Stimulated activated CD8-positive, alpha-beta memory T cell treated with anti-CD3 and anti-CD28 coated beads, Interleukin-12 subunit alpha, Interleukin-12 subunit beta, amount 100 ng/mL, for 24 hours (primary cell): ENCODE measurements around the gene GNAS-AS1.

Experiments used
- DNase-seq: peaks from one replicate; pipeline ENCODE4 v3.0.0-alpha.2; 2020; ENCODE audit errors: extremely low read depth

The GNAS-AS1 gene

DNA sequence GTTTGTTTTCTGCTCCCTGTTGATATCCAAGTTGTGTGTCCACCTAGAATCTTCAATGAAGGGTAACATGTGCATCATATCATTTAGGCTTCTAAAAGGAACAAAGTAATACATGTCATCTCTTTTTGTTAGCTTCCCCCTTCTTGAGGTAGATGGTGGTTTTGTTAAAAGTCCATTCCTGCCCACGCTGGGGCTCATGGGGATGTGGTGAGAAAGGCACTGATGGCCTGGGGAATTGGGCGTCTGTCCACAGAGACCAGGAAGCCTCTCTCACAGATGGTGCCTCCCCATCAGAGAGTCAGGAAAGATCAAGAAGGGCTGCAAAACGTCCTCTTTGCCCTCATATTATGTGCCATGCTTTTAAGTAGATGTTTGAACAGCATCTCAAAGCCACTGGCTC lies 34.3 kb upstream of the GNAS-AS1 start:
- no peak for DNase-seq

DNA sequence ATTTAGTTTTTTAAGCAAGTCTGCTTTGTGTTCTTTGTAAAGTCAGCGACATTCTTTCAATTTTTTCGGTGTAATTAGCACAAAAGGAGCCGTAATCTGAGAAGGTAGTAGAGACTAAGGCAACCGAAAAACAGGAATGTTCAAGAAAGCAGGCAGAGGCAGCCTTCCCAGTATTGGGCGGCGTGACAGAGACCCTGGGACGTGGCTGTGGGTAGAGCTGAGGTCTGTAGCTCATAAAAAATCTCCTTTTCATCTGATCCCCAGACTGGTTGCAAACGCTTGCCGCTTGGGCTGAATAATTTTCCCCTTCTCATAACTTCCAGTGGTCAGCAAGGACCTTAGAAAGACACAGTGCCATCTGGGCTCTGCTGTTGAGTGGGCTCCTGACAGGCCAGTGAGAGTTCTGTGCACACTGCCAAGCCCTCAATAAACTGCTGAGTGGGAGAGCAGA lies 32.6 kb upstream of the GNAS-AS1 start:
- DNase-seq: no peak

DNA sequence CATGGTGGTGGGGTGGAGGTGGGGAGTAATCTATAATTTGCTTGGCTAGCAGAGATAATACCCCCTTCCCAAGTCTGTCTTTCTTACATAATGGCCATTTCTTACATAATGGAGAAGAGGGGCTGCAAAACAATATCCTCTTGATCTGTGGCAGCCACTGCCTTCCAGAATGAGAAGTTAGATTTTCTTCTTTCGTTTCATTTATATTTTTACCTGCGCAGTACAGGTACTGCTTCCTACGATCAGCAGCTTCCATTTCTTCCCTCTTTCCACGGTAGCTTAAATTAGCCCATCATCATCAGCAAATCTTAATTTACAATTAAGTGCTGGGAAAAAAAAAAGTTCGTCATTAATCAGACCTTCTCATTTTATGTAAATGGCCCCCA lies 32.0 kb upstream of the GNAS-AS1 start:
- DNase-seq: no peak

DNA sequence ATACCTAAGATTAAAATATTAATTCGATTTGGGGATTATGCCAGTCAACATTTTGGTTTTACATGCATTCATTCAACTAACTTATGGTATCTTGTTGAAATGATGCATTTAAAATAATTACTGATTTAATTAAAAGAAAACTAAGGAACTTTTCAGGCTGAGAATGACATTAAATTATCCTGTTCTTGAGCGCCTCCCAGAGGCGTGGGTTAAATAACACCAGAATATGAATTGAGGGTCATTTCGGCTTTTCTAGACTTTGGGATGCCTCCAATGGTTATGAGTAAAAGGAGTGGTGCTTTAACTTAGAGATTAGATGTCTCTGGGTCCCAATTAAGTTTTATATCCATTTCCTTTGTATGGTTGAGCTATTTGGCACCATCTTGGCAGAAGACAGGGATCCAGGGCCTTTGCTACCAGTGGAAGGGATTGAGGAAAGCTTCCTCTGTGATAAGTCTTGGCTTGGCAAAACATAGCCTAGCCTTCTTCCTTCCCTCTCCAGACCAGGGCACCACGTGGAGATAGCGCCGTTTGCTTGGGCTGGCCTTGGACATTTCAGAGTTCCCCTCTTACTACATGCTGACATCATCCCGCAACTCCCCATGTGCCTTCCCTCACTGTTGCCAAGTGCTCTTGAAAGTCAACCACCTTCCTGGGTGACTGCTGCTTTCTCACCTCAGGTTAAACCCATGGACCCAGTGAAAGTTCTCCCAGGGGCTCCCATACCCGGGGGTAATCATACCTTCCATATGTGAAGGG lies 30.5 kb upstream of the GNAS-AS1 start:
- DNase-seq: no peak

DNA sequence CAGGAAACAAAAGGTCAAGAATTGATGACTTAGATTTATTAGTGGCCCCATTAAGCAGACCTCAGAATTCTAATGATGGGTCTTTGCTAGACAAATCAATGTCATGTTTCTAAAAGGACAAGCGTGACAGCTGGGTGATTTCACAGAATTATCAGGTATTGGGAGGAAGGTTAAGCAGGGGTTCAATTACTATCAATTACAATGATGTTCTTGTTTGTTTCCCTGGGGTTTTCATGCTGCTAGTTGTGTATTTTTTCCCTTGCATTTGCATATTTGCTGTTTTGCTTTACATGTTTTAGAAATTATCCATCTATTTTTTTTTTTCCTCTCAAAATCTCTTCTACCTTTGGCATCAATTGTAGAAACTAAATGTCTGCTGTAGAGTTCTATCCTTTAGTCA lies 29.7 kb upstream of the GNAS-AS1 start:
- DNase-seq: no peak

- no peak for DNase-seq
Measured at GRCh38 chr20:58878399-58878798, 27.7 kb upstream of the GNAS-AS1 start.

- DNase-seq: no peak
Measured at GRCh38 chr20:58877976-58878360, 27.3 kb upstream of the GNAS-AS1 start.

GRCh38 chr20:58877050-58877975 lies 26.6 kb upstream of the GNAS-AS1 start:
- DNase-seq: no peak

- no peak for DNase-seq
Measured at GRCh38 chr20:58876437-58876836, 25.7 kb upstream of the GNAS-AS1 start.

DNA sequence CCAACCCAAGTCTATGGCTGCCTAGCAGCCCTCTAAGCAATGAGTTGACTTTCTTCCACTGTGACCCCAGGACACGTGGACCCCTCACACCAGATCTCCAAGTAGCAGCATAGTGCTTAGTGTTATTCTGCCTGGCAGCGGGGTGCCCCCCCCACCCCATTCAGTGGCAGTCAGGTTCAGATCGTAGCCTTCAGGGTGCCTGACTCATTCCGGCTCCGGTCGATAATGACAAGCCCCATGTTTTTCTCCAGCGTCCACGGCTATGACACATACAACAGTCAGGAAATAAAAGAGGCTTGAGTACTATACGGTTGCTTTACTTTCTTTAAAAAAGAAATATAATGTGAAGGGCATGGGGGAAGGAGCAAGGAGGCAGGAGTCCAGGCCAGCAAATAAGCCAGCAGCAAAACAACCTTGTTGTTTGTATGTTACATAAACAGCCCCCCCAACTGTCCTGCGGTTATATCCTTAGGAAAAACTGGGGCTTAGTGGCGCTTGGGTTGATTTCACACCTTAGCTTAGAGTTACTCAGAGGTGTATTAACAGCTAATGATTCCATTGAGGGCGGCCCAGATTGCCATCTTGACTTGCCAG lies 24.9 kb upstream of the GNAS-AS1 start:
- no peak for DNase-seq

DNA sequence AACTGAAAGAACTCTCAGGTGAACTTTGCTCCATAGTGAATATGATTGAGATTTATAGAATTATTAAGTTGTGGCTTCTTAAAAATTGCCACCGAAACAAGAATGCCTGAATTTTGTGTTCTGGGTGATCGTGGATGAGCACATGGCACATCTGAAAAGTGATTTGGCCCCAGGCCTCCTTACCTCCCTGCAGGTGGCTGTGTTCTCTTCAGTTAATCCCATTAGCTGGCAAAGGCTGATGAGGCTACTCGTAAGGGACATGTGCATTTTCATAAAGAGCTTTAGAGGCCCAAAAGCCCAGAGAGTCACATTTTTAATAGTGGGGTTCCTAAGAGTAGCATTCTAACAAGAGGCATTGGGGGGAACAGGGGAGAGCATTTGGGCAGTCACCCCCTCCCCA lies 24.4 kb upstream of the GNAS-AS1 start:
- DNase-seq: no peak

DNA sequence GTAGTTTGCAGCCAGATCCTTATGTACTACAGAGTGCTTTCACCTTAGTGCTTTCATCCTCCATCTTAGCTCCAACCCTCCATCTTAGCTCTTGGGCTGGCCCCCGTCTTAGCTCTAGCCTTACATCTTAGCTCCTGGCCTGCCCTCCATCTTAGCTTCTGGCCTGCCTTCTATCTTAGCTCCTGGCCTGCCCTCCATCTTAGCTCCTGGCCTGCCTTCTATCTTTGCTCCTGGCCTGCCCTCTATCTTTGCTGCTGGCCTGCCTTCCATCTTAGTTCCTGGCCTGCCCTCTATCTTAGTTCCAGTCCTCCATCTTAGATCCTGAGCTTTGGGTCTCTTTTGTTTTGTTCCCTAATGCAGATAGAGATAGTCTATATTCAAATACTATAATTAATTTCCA lies 23.8 kb upstream of the GNAS-AS1 start:
- no peak for DNase-seq

DNA sequence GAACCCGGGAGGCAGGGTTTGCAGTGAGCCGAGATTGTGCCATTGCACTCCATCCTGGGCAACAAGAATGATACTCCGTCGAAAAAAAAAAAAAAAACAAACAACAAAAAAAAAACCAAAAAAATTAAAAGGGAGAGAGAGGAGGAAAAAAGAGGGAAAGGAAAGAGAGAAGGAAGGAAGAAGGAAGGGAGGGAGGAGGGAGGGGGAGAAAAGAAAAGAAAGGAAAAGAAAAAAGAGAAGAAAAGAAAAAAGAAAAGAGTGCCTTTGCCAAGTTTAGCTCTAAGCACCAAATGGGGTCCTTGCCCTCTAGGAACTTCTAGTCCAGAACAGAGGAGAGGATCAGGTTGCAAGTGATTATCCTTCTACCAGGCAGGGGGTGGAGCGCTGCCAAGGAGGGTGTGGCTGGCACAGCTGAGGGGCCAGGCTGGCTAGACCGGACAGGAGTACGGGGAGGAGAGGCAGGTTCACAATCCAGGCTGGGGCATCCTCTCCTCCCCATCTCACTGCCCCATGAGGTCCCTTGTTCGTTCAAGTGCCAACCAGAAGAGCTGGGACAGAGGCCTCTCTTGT lies 20.9 kb upstream of the GNAS-AS1 start:
- no peak for DNase-seq

DNA sequence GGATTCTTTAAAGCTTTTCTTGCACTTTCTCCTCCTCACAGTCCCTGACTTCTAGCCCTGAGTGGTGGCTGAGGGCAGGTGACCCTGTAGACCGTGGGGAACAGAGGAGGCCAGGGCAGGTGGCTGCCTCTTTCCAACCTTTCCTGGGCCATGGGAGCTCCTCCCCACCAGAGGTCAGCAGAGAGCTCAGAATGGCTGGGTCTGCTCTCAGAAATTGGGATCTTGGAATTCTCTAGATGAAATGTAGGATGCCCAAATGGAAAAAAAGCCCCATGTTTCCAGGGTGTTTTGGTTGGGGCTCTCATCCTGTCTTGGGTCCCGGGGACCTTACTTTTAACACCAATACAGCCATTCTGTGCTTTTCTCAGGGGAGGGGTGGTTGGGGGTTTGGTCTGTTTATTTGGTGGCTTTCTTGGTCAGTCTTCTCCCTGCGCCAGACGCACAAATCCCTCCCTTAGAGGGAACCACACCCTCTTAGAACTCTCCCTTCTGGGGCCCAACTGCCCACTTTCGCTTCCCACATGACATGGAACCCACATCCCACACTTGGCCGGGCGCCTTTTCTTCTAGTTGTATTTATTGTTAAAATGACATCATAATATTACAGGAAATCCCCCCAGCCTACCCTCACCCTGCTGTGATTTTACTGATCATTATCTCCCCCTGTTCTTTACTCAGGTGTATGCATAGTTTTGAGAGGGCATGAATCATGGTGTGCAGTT lies 19.8 kb upstream of the GNAS-AS1 start:
- no peak for DNase-seq

DNA sequence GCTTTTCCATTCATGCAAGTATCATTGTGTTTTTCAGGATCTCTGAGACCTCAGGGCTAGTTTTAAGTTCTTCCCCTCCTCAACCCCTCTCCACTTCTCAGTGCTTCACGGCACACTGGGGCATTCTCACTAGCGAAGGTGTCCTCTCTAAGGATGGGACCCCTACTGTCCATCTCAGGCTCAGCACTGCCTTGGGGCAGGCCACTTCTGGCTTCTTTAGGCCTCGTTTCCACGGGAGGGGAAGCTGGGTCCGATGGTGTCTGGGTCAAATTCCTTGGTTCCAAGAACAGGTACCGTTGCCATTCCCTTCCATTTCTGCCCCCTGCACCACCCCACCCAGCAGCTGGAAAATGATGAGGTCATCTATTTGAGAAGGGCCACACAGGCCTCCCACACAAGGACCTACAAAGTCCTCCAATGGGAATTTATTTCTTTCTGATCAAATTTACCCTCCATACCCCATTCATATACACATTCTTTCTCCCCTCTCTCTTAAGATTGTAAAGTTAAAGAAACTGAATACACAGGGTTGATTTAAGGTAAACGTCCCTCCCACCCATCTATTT lies 19.0 kb upstream of the GNAS-AS1 start:
- DNase-seq: no peak

DNA sequence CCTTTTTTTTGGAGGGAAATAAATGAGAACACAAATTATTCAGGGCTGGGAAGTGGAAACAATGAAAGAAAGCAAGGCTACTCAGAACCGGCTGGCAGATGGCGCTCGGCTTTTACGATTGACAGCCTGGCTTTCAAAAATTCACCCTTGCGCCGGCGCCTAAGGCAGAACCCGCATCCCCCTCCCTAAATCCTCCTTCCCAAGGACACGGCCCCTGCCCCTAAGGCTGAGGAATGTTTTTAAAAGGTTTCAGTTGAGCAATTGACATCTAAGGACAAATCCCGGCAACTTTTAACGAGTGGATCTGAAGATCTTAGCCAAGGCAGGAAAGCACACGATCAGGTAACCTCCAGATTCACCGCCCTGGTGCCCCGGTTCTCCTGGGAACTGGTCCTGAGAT lies 18.1 kb upstream of the GNAS-AS1 start:
- DNase-seq: no peak

DNA sequence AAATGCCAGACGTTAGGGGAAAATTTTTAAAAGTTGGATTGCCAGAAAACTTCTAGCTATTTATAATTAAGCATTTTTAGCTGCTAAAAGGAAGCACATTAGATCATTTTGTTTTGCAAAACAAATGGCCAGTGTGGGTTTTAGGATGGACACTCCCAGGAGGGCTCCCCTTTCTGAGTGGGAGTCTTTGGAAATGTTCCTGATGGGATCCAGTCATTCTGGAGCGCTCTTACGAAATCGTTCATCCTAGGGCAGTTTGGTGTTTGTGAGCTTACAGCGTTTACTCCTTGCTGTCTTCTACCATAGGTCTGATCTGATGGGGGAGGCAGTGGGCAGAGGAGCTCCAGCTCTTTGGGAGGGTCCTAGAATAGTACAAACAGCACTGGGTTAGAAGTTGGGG lies 16.5 kb upstream of the GNAS-AS1 start:
- no peak for DNase-seq

DNA sequence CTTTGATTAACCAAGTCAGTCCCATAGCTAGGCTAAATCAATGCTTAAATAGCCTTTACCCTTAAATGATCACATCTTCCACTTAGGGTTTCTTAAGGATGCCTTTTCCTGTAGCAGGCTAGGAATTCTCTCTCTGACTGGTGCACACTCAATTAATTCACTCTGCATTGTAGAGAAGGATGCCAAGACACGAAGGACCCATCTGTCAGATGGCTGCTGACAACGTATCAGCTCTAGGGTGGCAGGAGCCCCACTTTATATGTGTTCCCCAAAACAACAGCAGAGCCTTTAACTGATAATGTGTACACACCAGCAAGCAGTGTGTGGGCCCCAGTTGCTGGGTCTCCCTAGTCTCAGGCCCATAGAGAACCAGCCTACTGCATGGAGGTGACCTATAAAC lies 15.1 kb upstream of the GNAS-AS1 start:
- DNase-seq: no peak

GRCh38 chr20:58864346-58864745 lies 13.6 kb upstream of the GNAS-AS1 start:
- no peak for DNase-seq

GRCh38 chr20:58863044-58863790 lies 12.5 kb upstream of the GNAS-AS1 start:
- DNase-seq: no peak
